ENCODE results near the gene TMEM255B.

TMEM255B gene

GRCh38 chr13:113761136-113761535 is 2.1 kb downstream of the TMEM255B start:
- Histone ChIP-seq H3K27me3 (ENCODE audit: insufficient read depth, low read depth) (peaks cover 77% of the 10 kb centered on the region), H3K4me1 (ENCODE audit: low read depth, poor library complexity, severe bottlenecking) (peaks cover 3% of the 10 kb centered on the region), H3K4me2 (no peak overlapping the region), H3K79me2 (ENCODE audit: insufficient read depth, low read depth) (no peaks in the 10 kb centered on the region), H3K9ac (no peak overlapping the region), H4K20me1 (ENCODE audit: insufficient read depth) (no peaks in the 10 kb centered on the region), H2AFZ (ENCODE audit: low read depth) (no peak overlapping the region), H3K36me3 (ENCODE audit: insufficient read depth) (no peaks in the 10 kb centered on the region), H3K4me3 (IDR thresholded peaks at IDR 0.05; ENCODE audit: insufficient read depth, low read depth, low read length) (no peak overlapping the region), H3K27ac (no peak overlapping the region)
- TF ChIP-seq CTCF (conservative IDR thresholded peaks at IDR 0.05; ENCODE audit: low read depth, low read length) = no peak

- Histone ChIP-seq H3K4me1 (ENCODE audit: low read depth, poor library complexity, severe bottlenecking) (peaks cover 3% of the 10 kb centered on the region), H2AFZ (ENCODE audit: low read depth) (no peak overlapping the region), H3K9ac (no peak overlapping the region), H3K27me3 (ENCODE audit: insufficient read depth, low read depth) (peaks cover 86% of the 10 kb centered on the region), H3K36me3 (ENCODE audit: insufficient read depth) (no peaks in the 10 kb centered on the region), H3K4me2 (no peak overlapping the region), H4K20me1 (ENCODE audit: insufficient read depth) (no peaks in the 10 kb centered on the region), H3K27ac (no peak overlapping the region), H3K79me2 (ENCODE audit: insufficient read depth, low read depth) (no peaks in the 10 kb centered on the region), H3K4me3 (IDR thresholded peaks at IDR 0.05; ENCODE audit: insufficient read depth, low read depth, low read length) (no peak overlapping the region)
- no peak for TF ChIP-seq CTCF (conservative IDR thresholded peaks at IDR 0.05; ENCODE audit: low read depth, low read length)
Measured at GRCh38 chr13:113762075-113762474, 3.0 kb downstream of the TMEM255B start.

GRCh38 chr13:113762538-113762937 is 3.5 kb downstream of the TMEM255B start:
- no peaks in the 10 kb centered on the region for H4K20me1 ChIP-seq (ENCODE audit: insufficient read depth)
- no peaks in the 10 kb centered on the region for H3K36me3 ChIP-seq (ENCODE audit: insufficient read depth)
- H3K4me2 ChIP-seq = no peak overlapping the region
- H3K27ac ChIP-seq = no peak overlapping the region
- peaks cover 91% of the 10 kb centered on the region for H3K27me3 ChIP-seq (ENCODE audit: insufficient read depth, low read depth)
- no peak for TF ChIP-seq CTCF (conservative IDR thresholded peaks at IDR 0.05; ENCODE audit: low read depth, low read length)
- no peak overlapping the region for H3K9ac ChIP-seq
- H3K4me1 ChIP-seq (ENCODE audit: low read depth, poor library complexity, severe bottlenecking) = peaks cover 3% of the 10 kb centered on the region
- no peak overlapping the region for H3K4me3 ChIP-seq (IDR thresholded peaks at IDR 0.05; ENCODE audit: insufficient read depth, low read depth, low read length)
- H3K79me2 ChIP-seq (ENCODE audit: insufficient read depth, low read depth) = no peaks in the 10 kb centered on the region
- no peak overlapping the region for H2AFZ ChIP-seq (ENCODE audit: low read depth)

- Histone ChIP-seq H2AFZ (ENCODE audit: low read depth) (no peak overlapping the region), H3K4me2 (no peak overlapping the region), H3K4me1 (ENCODE audit: low read depth, poor library complexity, severe bottlenecking) (peaks cover 3% of the 10 kb centered on the region), H3K79me2 (ENCODE audit: insufficient read depth, low read depth) (no peaks in the 10 kb centered on the region), H3K27me3 (ENCODE audit: insufficient read depth, low read depth) (peaks cover 93% of the 10 kb centered on the region), H4K20me1 (ENCODE audit: insufficient read depth) (no peaks in the 10 kb centered on the region), H3K27ac (no peak overlapping the region), H3K9ac (no peak overlapping the region), H3K36me3 (ENCODE audit: insufficient read depth) (no peaks in the 10 kb centered on the region), H3K4me3 (IDR thresholded peaks at IDR 0.05; ENCODE audit: insufficient read depth, low read depth, low read length) (no peak overlapping the region)
- TF ChIP-seq CTCF (conservative IDR thresholded peaks at IDR 0.05; ENCODE audit: low read depth, low read length) = no peak
Measured at GRCh38 chr13:113763254-113763653, 4.2 kb downstream of the TMEM255B start.

All from KMS-11 (cell line).